GM18511 (cell line): Measurements from ENCODE around the gene SUPT6H.

ENCODE experiments used
- ATAC-seq: cut with Tn5 transposase; IDR thresholded peaks from one replicate; pipeline ENCODE4 v1.9.1; 2021; ENCODE audit warnings: mild to moderate bottlenecking, moderate library complexity; ENCODE audit not compliant: unreplicated experiment

SUPT6H gene

DNA sequence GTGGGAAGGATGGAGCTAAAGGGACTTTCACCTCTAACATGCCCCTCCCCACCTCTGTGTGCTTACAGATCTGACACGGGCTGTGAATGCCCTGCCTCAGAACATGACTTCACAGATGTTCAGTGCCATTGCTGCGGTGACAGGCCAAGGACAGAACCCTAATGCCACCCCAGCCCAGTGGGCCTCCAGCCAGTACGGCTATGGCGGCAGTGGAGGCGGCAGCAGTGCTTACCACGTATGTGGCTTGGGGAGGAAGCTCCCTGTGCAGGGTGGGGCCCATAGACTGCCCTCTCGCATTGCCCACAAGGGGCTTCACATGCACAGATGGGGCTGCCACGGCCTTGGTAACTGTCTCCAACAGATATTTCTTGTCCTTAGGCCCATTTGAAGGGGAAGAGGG is 38.3 kb downstream of the SUPT6H start:
- no peak for ATAC-seq

DNA sequence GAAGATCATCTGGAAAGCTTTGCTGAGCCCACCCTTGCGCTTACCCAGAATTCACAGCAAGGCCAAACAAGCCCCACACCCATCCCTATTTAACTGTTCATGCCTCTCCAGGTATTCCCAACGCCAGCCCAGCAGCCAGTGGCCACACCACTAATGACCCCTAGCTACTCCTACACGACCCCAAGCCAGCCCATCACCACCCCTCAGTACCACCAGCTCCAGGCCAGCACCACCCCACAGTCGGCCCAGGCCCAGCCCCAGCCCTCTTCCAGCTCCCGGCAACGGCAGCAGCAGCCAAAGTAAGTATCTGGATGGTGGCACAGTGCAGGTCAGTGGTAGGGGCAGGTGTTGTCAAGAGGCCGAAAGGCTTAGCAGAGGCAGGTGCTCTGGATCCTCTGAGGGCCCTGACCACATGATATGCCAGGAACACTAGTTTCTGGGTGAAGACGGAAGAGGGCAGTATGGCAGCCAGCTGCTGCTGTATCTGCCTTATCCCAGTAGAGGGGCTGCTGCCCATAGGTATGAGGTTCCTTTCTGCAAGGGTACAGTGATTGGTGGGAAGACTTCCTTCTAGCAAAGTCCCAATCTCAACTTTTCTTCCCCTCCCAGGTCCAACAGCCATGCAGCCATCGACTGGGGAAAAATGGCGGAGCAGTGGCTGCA is 39.0 kb downstream of the SUPT6H start:
- no peak for ATAC-seq

DNA sequence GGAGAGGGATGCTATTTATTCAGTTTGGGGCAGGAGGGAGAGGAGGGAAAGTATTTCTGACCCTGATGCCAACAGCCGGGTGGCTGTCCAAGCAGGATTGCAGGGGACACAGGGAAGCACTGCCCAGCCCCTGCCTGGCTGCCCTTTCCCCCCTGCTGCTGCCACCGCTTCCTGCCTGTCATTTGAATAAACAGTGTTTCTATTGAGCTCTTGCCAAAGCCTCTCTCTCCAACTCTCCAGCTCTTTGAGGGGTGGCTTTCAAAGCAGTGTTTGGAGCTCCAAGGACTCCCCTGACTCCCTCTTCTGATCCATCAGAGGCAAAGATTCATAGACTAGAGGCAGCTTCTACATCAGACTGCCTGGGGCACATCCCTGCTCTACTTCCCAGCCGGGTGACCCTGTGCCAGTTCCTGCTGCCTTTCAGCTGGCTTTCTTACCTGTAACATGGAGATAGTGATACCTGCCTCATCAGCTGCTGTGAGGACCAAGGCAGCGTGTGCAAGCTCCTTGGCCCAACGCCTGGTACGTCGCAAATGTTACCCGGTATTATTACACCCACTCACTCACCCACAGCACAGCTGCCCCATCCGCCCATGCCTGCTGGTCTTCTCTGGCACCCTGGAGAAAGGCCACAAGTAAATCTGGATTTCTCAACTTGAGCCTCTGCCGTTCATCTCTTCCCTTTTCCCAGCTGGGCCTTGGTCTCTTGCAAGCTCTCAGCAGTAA is 40.2 kb downstream of the SUPT6H start:
- no peak for ATAC-seq

DNA sequence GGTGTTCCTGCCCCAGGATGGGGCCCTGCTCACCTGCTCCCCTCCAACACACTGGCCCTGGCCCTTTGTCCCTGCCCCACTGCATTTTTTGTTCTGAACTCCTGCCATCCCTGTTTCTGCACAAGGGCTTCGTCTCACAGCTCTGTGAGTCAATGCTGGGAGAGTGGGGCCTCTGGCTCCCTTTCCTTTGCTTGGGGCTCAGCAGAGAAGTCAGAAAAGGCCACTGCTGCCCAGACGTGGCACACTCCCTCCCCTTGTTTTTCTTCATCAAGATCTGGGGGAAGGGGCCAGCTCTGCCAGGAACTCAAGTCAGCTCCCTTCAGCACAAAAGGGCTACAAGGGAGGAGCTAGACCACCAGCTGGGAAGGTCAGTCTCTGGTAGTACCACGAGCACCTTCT is 40.7 kb downstream of the SUPT6H start:
- ATAC-seq = no peak

DNA sequence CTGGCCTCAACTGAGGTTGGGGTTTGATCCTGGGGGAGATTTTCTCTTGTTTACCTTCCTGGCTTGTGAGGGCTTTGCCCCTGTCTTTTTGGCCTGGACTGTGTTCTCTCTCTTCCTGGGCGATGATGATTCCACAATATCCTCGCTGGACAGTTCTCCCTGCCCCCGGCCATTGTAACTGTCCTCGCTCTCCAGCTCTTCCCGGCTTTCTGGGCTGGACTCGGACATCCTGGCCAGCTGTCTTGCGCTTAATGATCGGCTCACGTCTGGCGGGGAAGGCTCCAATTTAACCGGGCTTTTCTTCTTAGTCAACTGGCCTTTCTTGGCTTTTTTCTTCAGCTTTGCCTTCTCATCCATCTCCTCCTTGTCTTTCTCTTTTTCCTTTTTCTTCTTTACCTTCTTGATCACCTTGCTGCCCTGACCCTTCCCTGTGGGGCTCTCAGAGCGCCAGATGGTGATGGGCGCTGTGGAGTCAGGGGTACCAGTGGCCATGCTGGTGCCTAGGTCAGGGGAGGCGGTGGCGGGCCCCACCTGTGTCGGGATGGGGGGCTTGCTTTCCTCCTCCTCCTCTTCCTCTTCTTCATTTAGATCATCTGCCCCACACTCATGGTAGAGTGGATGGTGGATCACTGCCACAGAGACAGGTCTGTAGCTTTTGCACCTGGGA is 41.7 kb downstream of the SUPT6H start:
- ATAC-seq = no peak

DNA sequence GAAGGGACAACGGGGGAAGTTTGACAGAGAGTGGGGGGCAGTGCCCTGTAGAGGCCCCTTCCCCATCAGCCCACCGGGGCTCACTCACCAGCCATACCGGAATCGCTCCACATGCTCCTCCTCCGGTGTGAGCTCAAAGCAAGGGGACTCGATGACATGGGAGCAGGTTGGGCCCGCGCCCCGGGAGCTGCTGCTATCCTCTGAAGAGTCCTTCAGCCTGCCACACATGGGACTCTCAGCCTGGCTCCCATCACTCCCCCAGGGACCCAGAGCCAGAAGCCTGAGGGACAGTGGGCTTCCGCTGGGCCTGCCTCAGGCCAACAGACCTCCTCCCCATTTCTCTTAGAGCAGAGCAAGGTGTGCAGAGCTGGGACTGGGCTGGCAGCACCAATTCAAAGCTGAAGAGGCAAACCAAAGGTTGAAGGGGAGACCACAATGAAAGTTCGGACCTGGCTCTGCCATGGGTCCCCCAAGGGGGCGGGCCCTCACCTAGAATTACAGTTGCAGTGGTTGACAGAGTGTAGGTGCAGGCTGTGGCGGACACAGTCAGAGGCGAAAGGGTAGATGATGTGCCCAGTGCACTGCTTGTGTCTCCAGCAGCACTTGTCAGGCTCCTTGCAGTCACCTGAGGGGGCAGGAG is 42.3 kb downstream of the SUPT6H start:
- ATAC-seq = no peak

DNA sequence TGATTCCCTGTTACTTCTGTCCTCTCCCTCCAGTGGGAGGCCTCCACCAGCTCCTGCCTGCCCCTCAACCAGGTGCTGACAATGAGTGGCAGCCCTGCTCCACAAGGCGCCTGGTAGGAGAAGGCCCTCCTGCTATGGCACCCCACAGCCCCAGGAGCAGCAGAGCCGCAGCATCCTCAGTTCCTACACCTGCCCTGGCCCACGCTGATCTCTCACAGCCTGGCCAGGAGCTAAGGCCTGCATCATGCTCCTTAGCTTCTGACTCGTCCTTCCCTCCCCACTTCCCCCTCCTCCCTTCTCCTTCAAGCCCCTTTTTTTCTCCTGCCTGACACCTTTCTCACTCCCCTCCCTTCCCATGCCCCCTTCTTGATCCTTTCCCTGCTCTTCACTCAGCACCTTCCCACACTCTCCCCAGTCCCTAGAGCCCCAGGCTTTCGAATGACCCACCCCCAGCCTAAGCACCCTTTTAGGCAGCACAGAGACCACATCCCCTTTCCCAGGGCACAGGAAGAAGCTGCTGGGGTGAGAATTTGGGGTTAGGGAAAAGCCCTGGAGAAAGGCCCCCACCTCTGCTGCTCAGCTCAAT is 43.2 kb downstream of the SUPT6H start:
- no peak for ATAC-seq

DNA sequence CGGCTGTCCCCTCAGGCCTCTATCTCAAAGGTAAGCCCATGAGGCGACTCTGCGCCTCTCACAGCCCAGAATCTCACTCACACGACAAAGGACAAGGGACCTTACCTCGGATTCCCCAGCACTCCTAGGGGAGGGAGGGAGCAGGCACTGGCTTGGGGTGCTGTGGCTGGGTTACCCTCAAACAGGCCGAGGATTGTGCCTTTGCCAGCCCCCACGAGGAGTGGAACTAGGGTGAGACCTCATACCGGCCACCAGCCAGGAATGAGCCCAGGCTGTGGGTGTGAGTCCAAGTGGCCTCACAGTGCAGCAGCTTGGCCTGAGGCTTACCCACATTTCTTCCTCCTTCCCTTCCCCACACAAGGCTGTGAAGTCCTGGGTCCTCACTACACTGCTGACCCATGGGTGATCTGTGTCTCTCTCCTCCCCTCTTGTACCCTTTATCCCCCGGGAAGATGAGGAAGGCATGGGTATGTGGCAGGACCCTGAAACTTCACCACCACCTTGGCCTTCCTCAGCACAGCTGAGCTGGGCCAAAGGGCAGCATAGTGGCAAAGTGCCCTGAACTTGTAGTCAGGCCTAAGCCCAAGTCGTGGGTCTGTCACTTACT is 43.8 kb downstream of the SUPT6H start:
- ATAC-seq = no peak

DNA sequence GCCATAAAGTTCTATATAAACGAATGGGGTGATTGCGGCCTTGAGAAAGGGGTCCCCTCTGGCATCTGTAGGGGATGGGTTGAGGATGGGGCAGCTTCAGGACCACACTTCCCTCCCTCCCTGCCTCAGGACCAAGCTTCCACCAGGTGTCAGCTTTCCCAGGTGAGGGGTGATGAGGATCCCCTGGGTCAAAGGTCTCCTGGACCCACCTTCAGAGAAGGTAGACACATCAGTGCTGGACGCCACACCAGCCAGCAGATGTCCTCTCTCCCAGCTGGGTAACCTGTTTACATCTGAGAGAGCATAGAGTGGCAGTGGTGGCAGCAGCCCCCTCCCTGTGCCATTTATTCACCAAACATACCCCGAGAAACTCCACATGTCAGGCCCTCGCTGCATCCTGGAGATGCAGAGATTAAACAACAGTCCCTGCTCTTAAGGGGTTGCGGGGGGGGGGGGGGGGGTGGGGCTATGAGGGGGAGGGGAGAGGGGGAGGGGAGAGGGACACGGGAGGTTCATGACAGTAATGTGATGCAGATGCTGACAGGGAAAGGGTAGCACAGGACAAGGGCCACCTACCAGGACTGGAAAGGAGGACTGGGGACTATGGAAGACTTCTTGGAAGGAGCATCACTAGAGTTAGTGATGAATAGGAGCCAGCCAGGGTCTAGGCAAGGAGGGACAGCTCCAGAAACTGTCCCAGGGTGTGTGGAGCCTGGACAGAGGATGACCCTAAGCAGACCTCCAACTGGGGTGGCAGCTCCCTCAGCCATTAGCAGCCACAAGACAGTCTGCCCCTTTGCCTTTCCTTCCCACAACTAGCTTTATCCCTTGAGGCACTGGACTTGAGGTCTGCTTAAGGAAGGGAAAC is 44.7 kb downstream of the SUPT6H start:
- no peak for ATAC-seq

DNA sequence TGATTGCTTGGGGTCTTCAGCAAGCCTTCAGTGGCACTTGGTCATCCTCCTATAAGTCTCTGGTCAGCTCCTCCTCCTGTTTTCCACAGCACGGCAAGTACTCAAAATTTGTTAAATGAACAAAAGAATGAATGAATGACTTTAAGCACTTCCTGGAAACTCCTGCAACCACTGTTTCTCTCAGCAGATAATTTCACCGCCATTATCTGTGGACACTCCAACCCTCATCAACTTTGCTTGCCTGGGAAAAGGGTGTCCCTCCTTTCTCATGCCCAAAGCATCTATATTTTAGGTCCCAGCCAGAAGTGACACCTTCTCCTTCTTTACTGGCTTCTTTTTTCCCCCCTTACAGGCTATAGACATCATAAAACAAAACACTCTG is 45.3 kb downstream of the SUPT6H start:
- ATAC-seq = no peak

DNA sequence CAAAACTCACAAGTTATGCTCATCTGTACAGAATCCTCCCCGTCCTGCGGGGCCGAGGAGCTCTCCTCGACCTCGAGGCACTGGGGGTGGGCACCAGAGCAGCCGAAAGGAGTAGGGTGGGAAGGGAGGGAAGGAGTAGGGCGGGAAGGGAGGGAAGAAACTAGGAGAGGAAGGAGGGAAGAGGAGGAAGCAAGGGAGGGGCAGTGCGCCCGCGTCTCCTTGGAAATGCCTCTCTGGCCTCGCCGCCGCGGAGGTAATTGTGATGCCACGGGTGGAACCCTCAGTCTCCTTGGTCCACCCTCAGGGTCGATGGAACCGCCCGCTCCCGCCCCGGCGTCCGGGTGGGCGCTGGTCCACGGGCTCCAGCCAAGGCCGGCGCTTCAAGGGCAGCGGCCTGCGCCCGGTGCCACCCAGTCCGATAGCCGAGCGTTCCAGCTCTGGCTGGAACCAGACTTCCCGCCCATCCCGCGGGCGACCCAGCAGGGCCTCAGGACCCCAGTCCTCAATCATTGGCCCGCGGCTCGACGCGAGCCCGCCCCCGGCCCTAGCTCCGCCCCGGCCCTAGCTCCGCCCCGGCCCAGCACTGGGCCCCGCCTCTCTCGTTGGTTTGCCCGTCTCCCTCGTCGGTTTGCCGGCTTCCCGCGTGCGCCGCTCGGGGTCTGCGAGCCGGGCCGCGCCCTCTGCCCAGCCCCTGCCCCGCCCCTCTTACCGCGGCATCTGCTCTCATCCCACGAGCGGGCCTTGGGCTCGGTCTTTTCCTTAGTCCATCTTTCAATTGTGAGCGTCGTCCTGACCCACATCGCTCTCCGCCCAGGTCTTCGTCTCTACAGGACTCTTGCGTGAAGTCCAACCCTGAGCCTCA is 49.1 kb downstream of the SUPT6H start:
- peak; percentile 89 for ATAC-seq

DNA sequence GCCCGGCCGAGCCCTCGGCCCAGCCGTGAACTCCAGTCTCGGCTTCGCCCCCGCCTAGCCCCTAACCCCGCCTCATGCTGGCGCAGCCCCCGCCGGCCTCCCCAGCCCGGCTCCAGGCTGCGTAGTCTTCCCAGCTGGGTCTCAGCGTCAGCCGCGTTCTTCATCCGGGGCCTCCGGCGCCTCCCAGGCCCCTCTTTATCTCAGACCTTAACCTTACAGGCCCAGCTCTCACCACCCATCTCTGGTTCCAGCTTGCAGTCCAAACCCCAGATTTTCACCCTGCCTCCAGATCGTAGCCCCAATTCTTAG is 49.7 kb downstream of the SUPT6H start, which contains the start of gene PROCA1:
PROCA1 (minus strand) TSS at position 166 of the 309 bp plus-strand sequence. CDS start 228 bp downstream, outside the sequence.
- peak; percentile 29 for ATAC-seq

DNA sequence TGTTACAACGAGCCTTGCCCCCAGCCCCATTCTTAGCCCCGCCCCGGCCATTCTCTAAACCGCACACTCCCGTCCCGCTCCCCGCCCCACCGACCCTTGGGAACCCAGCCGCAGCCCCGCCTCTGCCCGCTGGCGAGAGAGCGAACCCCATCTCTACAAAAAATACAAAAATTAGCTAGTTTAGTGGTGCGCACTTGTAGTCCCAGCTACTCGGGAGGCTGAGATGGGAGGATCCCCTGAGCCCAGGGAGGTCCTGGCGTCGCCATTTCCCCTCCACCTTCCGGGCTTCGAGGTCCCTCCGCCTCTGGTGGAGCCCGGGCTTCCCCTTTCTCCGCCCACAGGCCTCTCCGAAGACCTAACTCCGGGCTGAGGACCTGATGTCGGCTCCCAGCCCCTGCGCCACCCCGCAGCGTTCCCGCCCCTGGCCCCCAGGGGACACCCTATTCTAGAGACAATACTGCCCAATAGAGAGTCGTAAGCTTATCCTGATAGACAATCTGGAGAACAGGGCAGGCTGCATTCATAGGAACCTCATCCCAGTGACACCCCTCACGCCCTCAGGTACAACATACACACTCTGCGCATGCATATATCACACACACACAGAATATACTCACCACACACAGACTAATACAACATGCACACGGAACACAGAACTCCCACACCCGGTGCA is 50.2 kb downstream of the SUPT6H start:
- ATAC-seq = peak; percentile 48

DNA sequence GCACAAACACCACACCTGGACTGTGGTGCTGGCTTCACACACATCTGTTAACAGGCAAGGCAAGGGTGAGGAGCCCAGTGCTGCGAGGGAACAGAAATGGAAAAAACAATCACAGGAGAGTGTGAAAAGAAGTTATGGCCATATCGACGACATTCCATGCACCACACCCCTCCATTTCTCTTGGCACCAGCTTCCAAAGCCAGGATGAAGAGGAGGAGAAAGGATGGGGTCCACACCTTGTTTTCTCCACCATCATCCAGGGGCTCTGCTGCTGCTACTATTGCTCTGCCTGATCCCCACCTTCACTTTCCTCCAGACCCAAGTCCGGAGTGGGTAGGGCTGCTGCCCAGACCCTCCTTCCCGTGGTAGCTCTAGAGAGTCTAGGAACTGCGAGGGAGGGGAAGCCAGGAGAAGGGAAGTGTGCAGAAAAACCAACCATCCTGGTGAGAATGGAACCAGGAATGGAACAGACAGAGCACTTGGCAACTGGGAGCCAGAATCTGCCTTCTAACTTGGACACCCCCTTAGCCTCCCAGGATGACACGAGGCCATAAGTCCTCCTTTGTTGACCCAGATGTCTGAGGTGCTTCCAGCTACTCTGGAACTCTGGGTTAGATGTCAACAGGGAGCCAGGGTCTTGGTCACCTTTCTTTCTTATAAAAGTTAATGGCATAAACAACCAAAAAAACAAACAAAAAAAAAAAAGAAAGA is 50.9 kb downstream of the SUPT6H start:
- no peak for ATAC-seq

DNA sequence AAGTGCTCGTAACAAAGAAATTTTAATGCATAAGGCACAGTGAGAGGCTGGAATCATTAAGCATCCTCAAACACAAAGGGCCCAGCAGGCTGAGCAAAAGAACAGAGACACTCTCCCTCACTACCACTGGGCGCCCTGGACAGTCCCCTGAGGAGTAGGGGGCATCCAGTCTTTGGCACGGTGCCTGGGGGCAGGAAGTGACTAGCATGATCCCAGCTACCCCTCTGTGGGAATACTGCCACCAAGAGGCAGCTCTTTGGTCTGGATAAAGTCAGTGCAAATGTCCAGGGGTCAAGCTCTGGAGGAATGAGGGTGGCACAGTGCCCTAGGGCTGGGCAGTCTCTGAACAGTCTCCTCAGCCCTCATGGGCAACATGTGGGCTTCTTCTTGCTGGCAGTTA is 52.3 kb downstream of the SUPT6H start:
- no peak for ATAC-seq

DNA sequence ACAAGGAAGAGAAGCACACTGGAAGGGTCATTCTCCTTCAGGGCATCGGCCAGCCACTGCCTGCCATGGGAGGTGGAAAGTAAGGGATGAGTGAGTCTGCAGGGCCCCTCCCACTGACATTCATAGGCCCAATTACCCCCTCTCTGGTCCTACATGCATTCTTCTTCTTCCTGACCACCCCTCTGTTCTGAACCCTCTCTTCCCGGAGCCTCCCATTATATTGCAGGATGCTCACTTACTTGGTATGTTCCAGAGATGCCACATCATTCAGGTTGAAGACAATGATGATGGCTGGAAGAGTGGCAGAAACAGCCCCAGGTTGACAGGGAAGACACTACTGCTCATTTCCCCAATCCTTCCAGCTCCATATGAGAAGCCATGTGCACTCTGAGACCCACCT is 53.2 kb downstream of the SUPT6H start:
- ATAC-seq = no peak

DNA sequence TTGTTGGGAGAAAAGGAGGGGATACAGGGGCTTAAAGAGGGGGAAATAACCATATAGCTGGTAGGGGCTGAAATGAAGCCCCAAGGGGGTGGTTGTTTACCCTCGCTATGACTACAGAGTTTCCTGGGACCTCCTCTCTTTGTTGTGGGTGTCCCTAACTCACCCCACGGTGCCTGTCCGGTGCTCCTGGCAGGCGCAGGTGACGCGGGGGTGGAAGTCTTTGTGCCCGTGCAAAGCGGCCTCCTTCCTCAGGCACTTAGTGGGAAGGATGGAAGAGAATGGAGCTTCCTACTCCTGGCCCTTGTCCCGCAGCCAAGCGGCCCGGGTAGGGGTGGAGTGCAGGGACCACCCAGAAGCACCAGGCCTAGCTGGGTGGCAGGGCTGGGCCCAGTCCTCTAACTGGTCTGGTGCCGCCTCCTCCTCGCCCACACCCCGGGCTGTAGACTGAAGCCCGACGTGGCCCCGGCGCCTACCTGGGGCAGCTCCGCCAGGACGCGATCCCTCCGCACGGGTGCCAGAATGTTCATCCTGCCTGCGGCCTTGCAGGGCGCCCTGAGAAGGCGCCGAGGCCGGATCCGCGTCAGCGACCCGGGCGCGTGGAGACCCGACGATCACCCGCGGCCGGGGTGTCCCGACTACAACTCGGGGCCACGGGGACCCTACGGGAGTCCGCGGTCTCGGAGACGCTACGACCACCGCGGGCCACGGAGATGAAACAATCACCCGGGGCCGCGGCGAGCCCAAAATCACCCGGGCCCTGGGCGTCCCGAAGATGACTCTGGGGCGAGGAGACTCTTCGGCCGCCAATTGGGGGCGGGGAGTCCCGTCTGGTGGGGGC is 55.0 kb downstream of the SUPT6H start:
- no peak for ATAC-seq
